SK-N-SH (cell line): ENCODE data around the gene ZBTB7B. TPM values are rescaled to one million over a fixed set of nuclear protein-coding genes. Genes with fewer than 3 reads are reported as not detected.

Source experiments
- CTCF ChIA-PET: fragments of 300-600, 350-600 bp; formaldehyde crosslinking; extraction: SDS; loops from one replicate; lab custom pipeline; 2021; lab: Yijun Ruan, JAX
- POLR2A ChIA-PET: fragments of 350-600 bp; sonication (Branson Sonifier 250); formaldehyde crosslinking; extraction: SDS; loops from one replicate; lab custom pipeline; 2020; ENCODE audit warnings: antibody characterized with exemption, inconsistent platforms; lab: Yijun Ruan, JAX
- DNase-seq: peaks from one replicate; pipeline ENCODE4 v3.0.0; 2012
- H2AFZ ChIP-seq: fragments of 200-600 bp; sonication (generic); 2 replicates; pipeline ENCODE4 v1.8.1; 2016; ENCODE audit warnings: antibody characterized with exemption, mild to moderate bottlenecking, low read depth
- H3F3A ChIP-seq: fragments of 200-600 bp; sonication (generic); replicated peaks from 2 replicates; pipeline ENCODE3; 2016; ENCODE audit warnings: antibody characterized with exemption, mild to moderate bottlenecking; ENCODE audit not compliant: insufficient read depth
- H3K27ac ChIP-seq, 2 experiments: fragments of 200-500 bp in 1 of 2; fragments of 200-600 bp in 1 of 2; sonication (Bioruptor generic) in 1 of 2; sonication (generic), shearing (Covaris generic) in 1 of 2; 2 replicates each; pipeline versions ENCODE4 v1.5.1 to v1.6.1; 2014 to 2016; ENCODE audit warnings: low read depth in 2 of 2, inconsistent platforms in 1 of 2, low read length in 1 of 2, mild to moderate bottlenecking in 1 of 2, mixed read lengths in 1 of 2
- H3K27me3 ChIP-seq: fragments of 200-600 bp; sonication (generic), shearing (Covaris generic); 2 replicates; pipeline ENCODE4 v1.6.1; 2016; ENCODE audit warnings: mixed run types; ENCODE audit not compliant: insufficient read depth
- H3K36me3 ChIP-seq, 2 experiments: fragments of 200-500 bp in 1 of 2; fragments of 200-600 bp in 1 of 2; sonication (Bioruptor generic) in 1 of 2; sonication (generic) in 1 of 2; replicated peaks in 1 of 2; 2 replicates each; pipeline versions ENCODE3 to v1.5.1; 2014 to 2016; ENCODE audit warnings: low read length in 1 of 2, mild to moderate bottlenecking in 1 of 2; ENCODE audit not compliant: insufficient read depth in 2 of 2, control insufficient read depth in 1 of 2
- H3K4me1 ChIP-seq, 2 experiments: fragments of 200-500 bp in 1 of 2; fragments of 200-600 bp in 1 of 2; sonication (Bioruptor generic) in 1 of 2; sonication (generic), shearing (Covaris generic) in 1 of 2; 2 replicates each; pipeline versions ENCODE4 v1.5.1 to v1.6.1; 2014 to 2016; ENCODE audit warnings: low read depth in 1 of 2, low read length in 1 of 2, mixed run types in 1 of 2; ENCODE audit not compliant: insufficient read depth in 2 of 2, control insufficient read depth in 1 of 2
- H3K4me2 ChIP-seq: fragments of 200-600 bp; sonication (generic), shearing (Covaris generic); 2 replicates; pipeline ENCODE4 v1.6.1; 2017; ENCODE audit warnings: mixed run types
- H3K4me3 ChIP-seq, 2 experiments: fragments of 200-500 bp in 1 of 2; fragments of 200-600 bp in 1 of 2; sonication (Bioruptor generic) in 1 of 2; sonication (generic), shearing (Covaris generic) in 1 of 2; 2 replicates each; pipeline versions ENCODE4 v1.5.1 to v1.8.1; 2014 to 2016; ENCODE audit warnings: low read depth in 2 of 2, inconsistent platforms in 1 of 2, low read length in 1 of 2, mild to moderate bottlenecking in 1 of 2, mixed read lengths in 1 of 2, moderate library complexity in 1 of 2
- H3K79me2 ChIP-seq: fragments of 200-600 bp; sonication (generic); 2 replicates; pipeline ENCODE4 v1.8.1; 2017; ENCODE audit warnings: mild to moderate bottlenecking; ENCODE audit not compliant: insufficient read depth
- H3K9ac ChIP-seq: fragments of 200-600 bp; sonication (generic); 2 replicates; pipeline ENCODE4 v1.6.1; 2017; ENCODE audit warnings: mixed run types
- H3K9me2 ChIP-seq: fragments of 200-600 bp; sonication (generic); 2 replicates; pipeline ENCODE4 v1.6.1; 2017; ENCODE audit warnings: mixed run types
- H3K9me3 ChIP-seq: fragments of 200-600 bp; sonication (generic); 2 replicates; pipeline ENCODE4 v1.6.1; 2017; ENCODE audit warnings: mixed run types, mild to moderate bottlenecking, moderate library complexity
- H4K20me1 ChIP-seq: fragments of 200-600 bp; sonication (generic); 2 replicates; pipeline ENCODE4 v1.6.1; 2017; ENCODE audit warnings: mild to moderate bottlenecking, mixed run types; ENCODE audit not compliant: insufficient read depth
- CHD2 ChIP-seq: fragments of 150-350 bp; IDR thresholded peaks from 2 replicates; pipeline ENCODE4 v1.6.1; 2018; ENCODE audit warnings: low read length; ENCODE audit not compliant: partially characterized antibody
- EP300 ChIP-seq, 2 experiments: IDR thresholded peaks; 2 replicates each; pipeline versions ENCODE4 v1.4.0 to v1.6.1; 2012; ENCODE audit warnings: borderline replicate concordance in 1 of 2, low read depth in 1 of 2, low read length in 1 of 2
- EZH2phosphoT487 ChIP-seq: fragments of 200-600 bp; sonication (generic); IDR thresholded peaks from 2 replicates; pipeline ENCODE4 v1.6.1; 2017; ENCODE audit warnings: low read depth, mixed run types, mild to moderate bottlenecking, antibody characterized with exemption, moderate library complexity, borderline replicate concordance
- GABPA ChIP-seq: IDR thresholded peaks from 2 replicates; pipeline ENCODE4 v1.4.0; 2012; ENCODE audit warnings: low read depth, mild to moderate bottlenecking
- JUND ChIP-seq: IDR thresholded peaks from 2 replicates; pipeline ENCODE4 v1.4.0; 2012
- MAX ChIP-seq: IDR thresholded peaks from 2 replicates; pipeline ENCODE4 v1.4.0; 2012; ENCODE audit warnings: low read depth
- NFIC ChIP-seq: IDR thresholded peaks from 2 replicates; pipeline ENCODE4 v1.4.0; 2012; ENCODE audit warnings: borderline replicate concordance
- NRF1 ChIP-seq: IDR thresholded peaks from 2 replicates; pipeline ENCODE4 v1.6.1; 2012; ENCODE audit warnings: low read depth, mild to moderate bottlenecking, low read length
- RAD21 ChIP-seq: IDR thresholded peaks from 2 replicates; pipeline ENCODE4 v1.6.1; 2012; ENCODE audit warnings: mild to moderate bottlenecking, low read length
- RCOR1 ChIP-seq: fragments of 150-350 bp; IDR thresholded peaks from 2 replicates; pipeline ENCODE4 v1.6.1; 2017; ENCODE audit warnings: antibody characterized with exemption, low read length
- SMC3 ChIP-seq: IDR thresholded peaks from 2 replicates; pipeline ENCODE4 v1.6.1; 2012; ENCODE audit warnings: low read depth, low read length, improper control_type of control experiment
- WGBS: methylation state at CpG from one replicate; pipeline ENCODE4 v1.1.6; 2017; ENCODE audit warnings: low lambda C conversion rate; 5-methylcytosine and 5-hydroxymethylcytosine counted together
- polyA plus RNA-seq, 3 experiments: library from polyadenylated mRNA; depleted of rRNA; stranded (reverse); fragments of >200 nt; gene quantifications; 2 replicates each; pipeline ENCODE4 v1.2.3, GENCODE V29; 2012
- TF ChIP-seq, protein P1 (sequence below): fragments of 200-600 bp; sonication (generic); IDR thresholded peaks from 2 replicates; pipeline ENCODE4 v1.6.1; 2017; ENCODE audit warnings: antibody characterized with exemption, mild to moderate bottlenecking, moderate library complexity
- TF ChIP-seq, protein P2 (sequence below): fragments of 150-350 bp; IDR thresholded peaks from 2 replicates; pipeline ENCODE4 v1.6.1; 2016; ENCODE audit warnings: mild to moderate bottlenecking, low read depth, low read length

Gene ZBTB7B
- polyA plus RNA-seq, 1 of the 3 experiments (the other 2 are of a cell fraction), result 15.7 TPM

DNA sequence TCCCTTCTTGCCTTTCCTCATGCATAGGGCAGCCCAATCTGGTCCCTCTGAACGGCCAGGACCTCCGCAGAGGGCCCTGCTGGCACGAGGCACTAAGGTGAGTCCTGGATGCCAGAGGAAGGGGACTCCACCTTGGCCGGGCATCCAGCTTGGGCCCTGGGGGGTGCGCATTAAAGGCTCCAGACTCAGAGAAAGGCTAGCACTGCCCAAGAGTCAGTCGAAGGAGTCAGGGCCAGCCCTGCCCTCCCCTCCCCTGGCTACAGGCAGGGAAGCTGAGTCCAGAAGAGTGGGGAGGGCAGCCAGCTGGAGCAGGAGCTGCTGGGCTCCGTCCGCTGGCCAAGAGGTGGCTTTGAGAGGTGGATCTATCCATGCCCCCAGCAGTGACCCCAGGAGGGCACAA, 58.1 kb downstream of the ZBTB7B start (continued):
- TF ChIP-seq, protein P1, sequence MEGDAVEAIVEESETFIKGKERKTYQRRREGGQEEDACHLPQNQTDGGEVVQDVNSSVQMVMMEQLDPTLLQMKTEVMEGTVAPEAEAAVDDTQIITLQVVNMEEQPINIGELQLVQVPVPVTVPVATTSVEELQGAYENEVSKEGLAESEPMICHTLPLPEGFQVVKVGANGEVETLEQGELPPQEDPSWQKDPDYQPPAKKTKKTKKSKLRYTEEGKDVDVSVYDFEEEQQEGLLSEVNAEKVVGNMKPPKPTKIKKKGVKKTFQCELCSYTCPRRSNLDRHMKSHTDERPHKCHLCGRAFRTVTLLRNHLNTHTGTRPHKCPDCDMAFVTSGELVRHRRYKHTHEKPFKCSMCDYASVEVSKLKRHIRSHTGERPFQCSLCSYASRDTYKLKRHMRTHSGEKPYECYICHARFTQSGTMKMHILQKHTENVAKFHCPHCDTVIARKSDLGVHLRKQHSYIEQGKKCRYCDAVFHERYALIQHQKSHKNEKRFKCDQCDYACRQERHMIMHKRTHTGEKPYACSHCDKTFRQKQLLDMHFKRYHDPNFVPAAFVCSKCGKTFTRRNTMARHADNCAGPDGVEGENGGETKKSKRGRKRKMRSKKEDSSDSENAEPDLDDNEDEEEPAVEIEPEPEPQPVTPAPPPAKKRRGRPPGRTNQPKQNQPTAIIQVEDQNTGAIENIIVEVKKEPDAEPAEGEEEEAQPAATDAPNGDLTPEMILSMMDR, result no peak
- no peak for TF ChIP-seq JUND
- TF ChIP-seq MAX, result no peak
- TF ChIP-seq EZH2phosphoT487, result no peak
- TF ChIP-seq EP300 (IDR thresholded peaks at IDR 0.05; ENCODE audit: borderline replicate concordance in 1 of 2, low read depth in 1 of 2, low read length in 1 of 2), result no peak
- no peak for TF ChIP-seq GABPA
- TF ChIP-seq, all 33 proteins: peak for 0

DNA sequence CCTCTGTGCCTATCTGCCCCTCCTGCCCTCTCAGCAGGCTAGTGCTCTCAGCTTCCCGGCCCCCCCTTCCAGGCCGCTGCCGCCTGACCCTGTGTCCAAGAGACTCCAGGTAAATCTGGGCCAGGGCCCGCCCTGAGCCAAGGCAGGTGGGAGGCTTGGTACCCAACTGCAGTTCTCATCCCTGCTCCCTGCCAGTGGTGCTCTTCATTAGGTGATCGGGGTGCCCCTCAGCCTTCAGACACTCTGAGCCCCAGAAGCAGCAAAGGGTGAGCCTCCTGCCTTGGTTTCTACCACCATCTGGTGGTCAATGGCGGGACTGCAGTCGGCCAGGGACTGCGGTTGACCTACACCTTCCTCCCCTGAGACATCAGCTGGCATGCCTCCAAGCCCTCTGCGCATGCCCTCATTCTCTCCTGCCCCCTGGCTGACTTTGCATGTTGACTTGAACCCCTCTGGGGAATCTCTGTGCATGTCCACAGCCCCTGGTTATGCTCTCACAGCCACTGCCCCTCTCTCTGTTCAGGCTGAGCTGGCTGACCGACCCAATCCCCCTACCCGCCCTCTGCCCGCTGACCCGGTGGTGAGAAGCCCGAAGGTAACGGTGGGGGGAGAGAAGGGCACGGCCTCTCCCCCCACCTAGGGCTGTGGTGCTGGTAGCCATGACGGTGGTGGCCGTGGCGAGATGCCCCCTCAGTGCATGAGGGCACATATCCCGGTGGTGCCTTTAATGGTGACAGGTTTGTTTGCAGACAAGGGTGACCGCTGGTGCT, 59.0 kb downstream of the ZBTB7B start:
- H3K27ac ChIP-seq, result no peak overlapping the region
- H3K4me2 ChIP-seq, result no peak overlapping the region
- H3K79me2 ChIP-seq, result peaks cover 22% of the 10 kb centered on the region
- peaks cover 0 to 19% of the 10 kb centered on the region in 2 experiments for H3K36me3 ChIP-seq
- H3K9me3 ChIP-seq, result no peaks in the 10 kb centered on the region
- H3K9me2 ChIP-seq, result no peaks in the 10 kb centered on the region
- ChIA-PET POLR2A (interaction anchor here (1.5 to 1.7 kb wide), 2 partner anchors 9 to 17 kb away, joined by 3 to 5 read pairs; no protein-coding TSS in a partner anchor), CTCF (interaction anchor here (0.6 to 29.9 kb wide), 53 partner anchors 8 to 462 kb away, joined by 3 to 573 read pairs (median 5); partner anchors contain the start of genes ADAM15, DCST1, DCST2 and EFNA3)
- DNase-seq, result peak; percentile 88
- no peak overlapping the region; a peak in 1 of 4 replicates for H3K4me3 ChIP-seq
- 34% methylated on average over 14 of the region's 21 CpGs for WGBS
- H3K4me1 ChIP-seq, result peaks cover 0 to 25% of the 10 kb centered on the region in 2 experiments; a peak in 2 of 4 replicates
- H3K9ac ChIP-seq, result no peak overlapping the region
- peaks cover 9% of the 10 kb centered on the region for H3F3A ChIP-seq
- TF ChIP-seq CHD2 (peak; percentile 26), SMC3 (peak; percentile 81), RAD21 (peak; percentile 96), NRF1 (0 out of 2 replicates have a peak, but pooled peaks have one; percentile 42), NFIC (peak; percentile 24; the same call in 1 of the 2 replicates), RCOR1 (peak; percentile 42; the same call in 1 of the 2 replicates), EZH2phosphoT487 (no peak)
- TF ChIP-seq, protein P1, result peak; percentile 97
- TF ChIP-seq, protein P2, sequence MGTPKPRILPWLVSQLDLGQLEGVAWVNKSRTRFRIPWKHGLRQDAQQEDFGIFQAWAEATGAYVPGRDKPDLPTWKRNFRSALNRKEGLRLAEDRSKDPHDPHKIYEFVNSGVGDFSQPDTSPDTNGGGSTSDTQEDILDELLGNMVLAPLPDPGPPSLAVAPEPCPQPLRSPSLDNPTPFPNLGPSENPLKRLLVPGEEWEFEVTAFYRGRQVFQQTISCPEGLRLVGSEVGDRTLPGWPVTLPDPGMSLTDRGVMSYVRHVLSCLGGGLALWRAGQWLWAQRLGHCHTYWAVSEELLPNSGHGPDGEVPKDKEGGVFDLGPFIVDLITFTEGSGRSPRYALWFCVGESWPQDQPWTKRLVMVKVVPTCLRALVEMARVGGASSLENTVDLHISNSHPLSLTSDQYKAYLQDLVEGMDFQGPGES, result no peak
- H3K27me3 ChIP-seq, result no peaks in the 10 kb centered on the region
- 0 out of 2 replicates have a peak overlapping the region, but pooled peaks have one; percentile 16 for H2AFZ ChIP-seq
- H4K20me1 ChIP-seq, result no peaks in the 10 kb centered on the region
